H9 (cell line): ENCODE data around the gene SLC2A11. TPM values are rescaled to one million over a fixed set of nuclear protein-coding genes. Genes with fewer than 3 reads are reported as not detected.
A peak's percentile ranks its signal among the peaks of the same experiment; 100 is the strongest.

Experiments used
- DNase-seq: peaks from one replicate; pipeline ENCODE4 v3.0.0-alpha.2; 2017
- H2AFZ ChIP-seq: one replicate; pipeline ENCODE4 v1.6.1; 2013; ENCODE audit warnings: mild to moderate bottlenecking, low read length, control low read depth, moderate library complexity
- H2AK5ac ChIP-seq: 2 replicates; pipeline ENCODE4 v1.6.1; 2013; ENCODE audit warnings: low read length, control low read depth, mixed read lengths; ENCODE audit not compliant: insufficient read length
- H2BK120ac ChIP-seq: one replicate; pipeline ENCODE4 v1.6.1; 2013; ENCODE audit warnings: low read depth, mild to moderate bottlenecking, low read length, control low read depth, inconsistent platforms; ENCODE audit not compliant: poor library complexity, severe bottlenecking
- H2BK12ac ChIP-seq: 2 replicates; pipeline ENCODE4 v1.6.1; 2013; ENCODE audit warnings: low read length, control low read depth, mixed read lengths, low read depth; ENCODE audit not compliant: insufficient read length
- H2BK15ac ChIP-seq: 2 replicates; pipeline ENCODE4 v1.6.1; 2013; ENCODE audit warnings: low read depth, low read length, control low read depth
- H2BK20ac ChIP-seq: one replicate; pipeline ENCODE4 v1.6.1; 2013; ENCODE audit warnings: low read depth, mild to moderate bottlenecking, low read length, control low read depth, inconsistent platforms; ENCODE audit not compliant: poor library complexity, severe bottlenecking
- H2BK5ac ChIP-seq: 2 replicates; pipeline ENCODE4 v1.6.1; 2013; ENCODE audit warnings: low read length, control low read depth, mixed read lengths; ENCODE audit not compliant: insufficient read length
- H3K14ac ChIP-seq: 2 replicates; pipeline ENCODE4 v1.6.1; 2013; ENCODE audit warnings: low read length, control low read depth; ENCODE audit not compliant: insufficient read depth
- H3K18ac ChIP-seq: 2 replicates; pipeline ENCODE4 v1.6.1; 2013; ENCODE audit warnings: low read depth, mild to moderate bottlenecking, mixed read lengths, low read length, control low read depth; ENCODE audit not compliant: insufficient read length
- H3K23ac ChIP-seq: 2 replicates; pipeline ENCODE4 v1.6.1; 2013; ENCODE audit warnings: low read length, control low read depth, mixed read lengths, low read depth; ENCODE audit not compliant: insufficient read length
- H3K23me2 ChIP-seq: 2 replicates; pipeline ENCODE4 v1.6.1; 2013; ENCODE audit warnings: low read depth, mild to moderate bottlenecking, mixed read lengths, low read length, control low read depth; ENCODE audit not compliant: insufficient read length, poor library complexity, severe bottlenecking
- H3K27ac ChIP-seq: 2 replicates; pipeline ENCODE4 v1.5.1; 2013; ENCODE audit warnings: low read length, control low read depth, mixed read lengths, low read depth; ENCODE audit not compliant: insufficient read length
- H3K27me3 ChIP-seq: 2 replicates; pipeline ENCODE4 v1.6.1; 2013; ENCODE audit warnings: low read length, control low read depth, inconsistent platforms; ENCODE audit not compliant: insufficient read depth
- H3K4ac ChIP-seq: 2 replicates; pipeline ENCODE4 v1.6.1; 2013; ENCODE audit warnings: low read depth, mild to moderate bottlenecking, control low read depth, inconsistent platforms, low read length, moderate library complexity
- H3K4me1 ChIP-seq: 2 replicates; pipeline ENCODE4 v1.6.1; 2013; ENCODE audit warnings: low read length, control low read depth, inconsistent platforms; ENCODE audit not compliant: insufficient read depth
- H3K4me2 ChIP-seq: 2 replicates; pipeline ENCODE4 v1.6.1; 2013; ENCODE audit warnings: low read length, control low read depth, mixed read lengths; ENCODE audit not compliant: insufficient read length, insufficient read depth
- H3K56ac ChIP-seq: 2 replicates; pipeline ENCODE4 v1.6.1; 2013; ENCODE audit warnings: low read depth, mild to moderate bottlenecking, mixed read lengths, low read length, control low read depth; ENCODE audit not compliant: insufficient read length
- H3K79me1 ChIP-seq: 2 replicates; pipeline ENCODE4 v1.6.1; 2013; ENCODE audit warnings: low read depth, mild to moderate bottlenecking, moderate library complexity, low read length, control low read depth, inconsistent platforms; ENCODE audit not compliant: insufficient read depth, poor library complexity, severe bottlenecking
- H3K79me2 ChIP-seq: 2 replicates; pipeline ENCODE4 v1.6.1; 2013; ENCODE audit warnings: low read length, control low read depth, inconsistent platforms; ENCODE audit not compliant: insufficient read depth
- H3K9ac ChIP-seq: 2 replicates; pipeline ENCODE4 v1.6.1; 2013; ENCODE audit warnings: low read length, control low read depth, mixed read lengths; ENCODE audit not compliant: insufficient read length; ENCODE audit errors: extremely low read depth
- H3K9me3 ChIP-seq: one replicate; pipeline ENCODE4 v1.6.1; 2013; ENCODE audit warnings: low read depth, low read length, inconsistent platforms; ENCODE audit not compliant: control insufficient read depth
- H3T11ph ChIP-seq: one replicate; pipeline ENCODE4 v1.6.1; 2013; ENCODE audit warnings: mild to moderate bottlenecking, low read length, control low read depth, inconsistent platforms
- H4K20me1 ChIP-seq: one replicate; pipeline ENCODE4 v1.6.1; 2013; ENCODE audit not compliant: control insufficient read depth, insufficient read length, insufficient read depth
- H4K5ac ChIP-seq: 2 replicates; pipeline ENCODE4 v1.6.1; 2013; ENCODE audit warnings: low read depth, mild to moderate bottlenecking, mixed read lengths, low read length, control low read depth; ENCODE audit not compliant: insufficient read length
- H4K8ac ChIP-seq: replicated peaks from 2 replicates; pipeline ENCODE4 v1.6.1; 2013; ENCODE audit warnings: low read length, control low read depth, mixed read lengths, low read depth; ENCODE audit not compliant: insufficient read length
- H4K91ac ChIP-seq: 2 replicates; pipeline ENCODE4 v1.6.1; 2013; ENCODE audit warnings: low read depth, mild to moderate bottlenecking, moderate library complexity, mixed read lengths, low read length, control low read depth; ENCODE audit not compliant: insufficient read length
- H3K27ac Mint-ChIP-seq, 3 experiments: 2 replicates in 2 of 3; 3 replicates in 1 of 3; pipeline ENCODE4 v1.8.0; 2020 to 2021; ENCODE audit warnings: mixed read lengths in 3 of 3, mild to moderate bottlenecking in 1 of 3, moderate library complexity in 1 of 3
- H3K27me3 Mint-ChIP-seq: 2 replicates; pipeline ENCODE4 v1.8.0; 2021; ENCODE audit warnings: low read depth, mild to moderate bottlenecking, moderate library complexity, mixed read lengths
- H3K36me3 Mint-ChIP-seq, 3 experiments: 2 replicates in 2 of 3; 3 replicates in 1 of 3; pipeline ENCODE4 v1.8.0; 2020 to 2021; ENCODE audit warnings: low read depth in 3 of 3, mixed read lengths in 3 of 3; ENCODE audit not compliant: insufficient read depth in 1 of 3
- H3K4me1 Mint-ChIP-seq, 2 experiments: 2 replicates each; pipeline ENCODE4 v1.8.0; 2020; ENCODE audit warnings: mixed read lengths in 2 of 2
- H3K4me3 Mint-ChIP-seq, 2 experiments: 2 replicates in 1 of 2; 3 replicates in 1 of 2; pipeline ENCODE4 v1.8.0; 2020 to 2021; ENCODE audit warnings: mild to moderate bottlenecking in 2 of 2, mixed read lengths in 2 of 2, moderate library complexity in 1 of 2
- H3K9me3 Mint-ChIP-seq, 2 experiments: 2 replicates in 1 of 2; 3 replicates in 1 of 2; pipeline ENCODE4 v1.8.0; 2020; ENCODE audit warnings: mild to moderate bottlenecking in 2 of 2, mixed read lengths in 2 of 2, moderate library complexity in 1 of 2
- CTCF ChIP-seq: fragments of 200-600 bp; sonication (generic); conservative IDR thresholded peaks from 3 replicates; pipeline ENCODE4 v1.8.0; 2021; ENCODE audit warnings: antibody characterized with exemption, mild to moderate bottlenecking
- WGBS: extraction: QIAGEN DNeasy Blood & Tissue Kit; methylation state at CpG from one replicate; pipeline ENCODE4 v1.1.7; 2013; ENCODE audit warnings: missing lambda C conversion rate, low lambda C conversion rate, mixed read lengths; ENCODE audit not compliant: insufficient read length; ENCODE audit errors: extremely low coverage; 5-methylcytosine and 5-hydroxymethylcytosine counted together
- total RNA-seq: library from RNA; stranded (reverse); gene quantifications from 2 replicates; pipeline ENCODE4 v1.2.1, GENCODE V29; 2021

The SLC2A11 gene
- total RNA-seq, 1 experiment from 2014 or later: 15.0 TPM

- Histone ChIP-seq H3K18ac (peak overlapping the region; percentile 90), H4K5ac (no peak overlapping the region), H2BK12ac (no peak overlapping the region), H3K56ac (no peak overlapping the region), H3K4me1 (peaks cover 3% of the 10 kb centered on the region; the same call in 1 of the 2 replicates), H2BK5ac (no peak overlapping the region), H2BK120ac (no peak overlapping the region), H3K27me3 (no peaks in the 10 kb centered on the region; the same call in 1 of the 2 replicates), H3K79me1 (peaks cover 6% of the 10 kb centered on the region), H3K9ac (peak overlapping the region; percentile 74), H3K4me2 (peak overlapping the region; percentile 44), H3K14ac (peak overlapping the region; percentile 87), H4K20me1 (no peaks in the 10 kb centered on the region), H3K4ac (no peak overlapping the region; the same call in 1 of the 2 replicates), H2AK5ac (no peak overlapping the region), H3K9me3 (no peaks in the 10 kb centered on the region), H3K23me2 (peaks cover 8% of the 10 kb centered on the region), H2AFZ (no peak overlapping the region), H4K8ac (no peak overlapping the region), H2BK20ac (no peak overlapping the region), H3K79me2 (no peaks in the 10 kb centered on the region), H4K91ac (no peak overlapping the region), H3K23ac (no peak overlapping the region), H2BK15ac (no peak overlapping the region), H3T11ph (no peak overlapping the region), H3K27ac (no peak overlapping the region)
- peak; percentile 61 for TF ChIP-seq CTCF
- peaks cover 41 to 47% of the 10 kb centered on the region in 2 experiments for H3K4me1 Mint-ChIP-seq
- peak overlapping the region; percentile 94 to 98 (median 95) for H3K27ac Mint-ChIP-seq
- H3K9me3 Mint-ChIP-seq: peaks cover 21 to 22% of the 10 kb centered on the region in 2 experiments
- DNase-seq: peak; percentile 82
- H3K36me3 Mint-ChIP-seq: peaks cover 42 to 48% (median 45%) of the 10 kb centered on the region in 3 experiments
- peak overlapping the region; percentile 94 for H3K4me3 Mint-ChIP-seq
- H3K27me3 Mint-ChIP-seq: peaks cover 25% of the 10 kb centered on the region
- no CpG with 5 or more reads among the region's 79 CpGs for WGBS
Observed at GRCh38 chr22:23894710-23895598, 37.3 kb downstream of the SLC2A11 start.
